Measurements from ENCODE around the gene DDX3X.
"Not testable (repeated sequence)": the region's sequence is repeated elsewhere in the genome, so short reads cannot be mapped to it uniquely, and the experiment has no call there.

DDX3X gene

GRCh38 chrX:41389311-41389888, 55.4 kb downstream of the DDX3X start:
- no peaks in the 10 kb centered on the region for H3K27me3 Mint-ChIP-seq

GRCh38 chrX:41390576-41390975, 56.6 kb downstream of the DDX3X start:
- DNase-seq; H3K27ac Mint-ChIP-seq; H3K27me3 Mint-ChIP-seq; H3K9me3 Mint-ChIP-seq; ATAC-seq (replicated peaks); H3K4me3 Mint-ChIP-seq; H3K4me1 Mint-ChIP-seq (ENCODE audit: low read depth in 2 of 2); H3K36me3 Mint-ChIP-seq (ENCODE audit: insufficient read depth): not testable (repeated sequence)

More at GRCh38 chrX:41389311-41389888, 55.4 kb downstream of the DDX3X start:
- no peaks in the 10 kb centered on the region for H3K9me3 Mint-ChIP-seq
- H3K27ac Mint-ChIP-seq: peak overlapping the region in 1 of 2 donors; percentile 57
- peaks cover 0 to 3% of the 10 kb centered on the region in 2 donors for H3K4me1 Mint-ChIP-seq (ENCODE audit: low read depth in 2 of 2)
- ATAC-seq (replicated peaks) (no peak), DNase-seq (no peak)
- H3K36me3 Mint-ChIP-seq (ENCODE audit: insufficient read depth): no peaks in the 10 kb centered on the region
- no peak overlapping the region for H3K4me3 Mint-ChIP-seq

DNA sequence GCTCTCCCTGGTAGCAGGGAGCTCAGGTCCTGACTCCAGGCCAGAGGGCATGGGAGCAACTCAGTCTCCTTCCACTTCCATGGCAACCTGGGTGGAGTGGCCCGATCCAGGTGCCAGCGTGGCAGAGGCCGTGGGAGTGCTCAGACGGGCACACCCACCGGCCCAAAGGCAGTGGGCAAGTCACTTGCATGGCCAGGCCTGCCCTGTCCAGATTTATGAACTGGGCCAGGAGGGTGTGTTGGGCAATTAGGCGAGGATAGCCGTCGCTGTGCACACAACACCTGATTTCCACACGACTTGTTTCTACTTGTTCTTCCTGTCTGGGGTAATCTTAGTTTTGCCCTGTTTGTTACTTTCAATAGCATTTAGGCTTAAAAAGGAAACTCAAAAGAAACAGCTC, 57.6 kb downstream of the DDX3X start:
- Mint-ChIP-seq H3K4me1 (ENCODE audit: low read depth in 2 of 2) (peaks cover 0 to 3% of the 10 kb centered on the region in 2 donors), H3K4me3 (no peak overlapping the region), H3K36me3 (ENCODE audit: insufficient read depth) (no peaks in the 10 kb centered on the region), H3K27ac (no peak overlapping the region), H3K27me3 (no peaks in the 10 kb centered on the region), H3K9me3 (no peaks in the 10 kb centered on the region)
- DNase-seq (no peak), ATAC-seq (replicated peaks) (no peak)

DNA sequence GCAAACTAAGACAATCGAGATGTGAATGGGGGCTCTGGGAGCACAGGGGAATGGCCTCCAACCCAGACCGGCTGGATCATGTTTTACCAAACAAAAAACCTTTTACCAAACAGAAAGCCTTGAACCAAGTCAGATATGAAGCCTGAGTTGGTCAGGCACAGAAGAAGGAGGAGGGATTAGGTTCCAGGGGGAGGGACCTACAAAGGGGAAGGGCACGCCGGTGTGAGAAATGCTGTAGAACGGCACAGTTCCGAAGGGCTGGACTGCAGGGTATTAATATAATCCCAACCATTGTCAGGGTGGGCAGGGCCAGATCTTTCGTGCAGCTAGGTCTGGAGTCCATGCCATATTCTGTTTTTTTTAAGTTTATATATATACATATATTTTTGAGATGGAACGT, 60.3 kb downstream of the DDX3X start:
- peaks cover 0 to under 1% of the 10 kb centered on the region in 2 donors for H3K4me1 Mint-ChIP-seq (ENCODE audit: low read depth in 2 of 2)
- ATAC-seq (replicated peaks) (no peak), DNase-seq (no peak)
- no peaks in the 10 kb centered on the region for H3K9me3 Mint-ChIP-seq
- no peak overlapping the region for H3K27ac Mint-ChIP-seq
- no peaks in the 10 kb centered on the region for H3K27me3 Mint-ChIP-seq
- no peaks in the 10 kb centered on the region for H3K36me3 Mint-ChIP-seq (ENCODE audit: insufficient read depth)
- H3K4me3 Mint-ChIP-seq: no peak overlapping the region

- Mint-ChIP-seq H3K27me3 (no peaks in the 10 kb centered on the region), H3K4me3 (no peak overlapping the region), H3K27ac (no peak overlapping the region), H3K36me3 (ENCODE audit: insufficient read depth) (no peaks in the 10 kb centered on the region), H3K9me3 (no peaks in the 10 kb centered on the region), H3K4me1 (ENCODE audit: low read depth in 2 of 2) (no peaks in the 10 kb centered on the region)
- DNase-seq (no peak), ATAC-seq (replicated peaks) (no peak)
Measured at GRCh38 chrX:41397219-41397618, 63.3 kb downstream of the DDX3X start.

GRCh38 chrX:41397768-41398167, 63.8 kb downstream of the DDX3X start:
- H3K4me1 Mint-ChIP-seq (ENCODE audit: low read depth in 2 of 2): no peaks in the 10 kb centered on the region
- H3K4me3 Mint-ChIP-seq: no peak overlapping the region
- H3K36me3 Mint-ChIP-seq (ENCODE audit: insufficient read depth): no peaks in the 10 kb centered on the region
- H3K9me3 Mint-ChIP-seq: no peaks in the 10 kb centered on the region
- no peak overlapping the region for H3K27ac Mint-ChIP-seq
- H3K27me3 Mint-ChIP-seq: no peaks in the 10 kb centered on the region
- no peak for DNase-seq
- ATAC-seq (replicated peaks): no peak

- DNase-seq; H3K9me3 Mint-ChIP-seq; H3K36me3 Mint-ChIP-seq (ENCODE audit: insufficient read depth); ATAC-seq (replicated peaks); H3K4me1 Mint-ChIP-seq (ENCODE audit: low read depth in 2 of 2); H3K27me3 Mint-ChIP-seq; H3K27ac Mint-ChIP-seq; H3K4me3 Mint-ChIP-seq: not testable (repeated sequence)
Measured at GRCh38 chrX:41402556-41402955, 68.6 kb downstream of the DDX3X start.

- Mint-ChIP-seq H3K27ac (no peak overlapping the region), H3K4me1 (ENCODE audit: low read depth in 2 of 2) (no peaks in the 10 kb centered on the region)
- no peak for DNase-seq
Measured at GRCh38 chrX:41405551-41405950, 71.6 kb downstream of the DDX3X start.

DNA sequence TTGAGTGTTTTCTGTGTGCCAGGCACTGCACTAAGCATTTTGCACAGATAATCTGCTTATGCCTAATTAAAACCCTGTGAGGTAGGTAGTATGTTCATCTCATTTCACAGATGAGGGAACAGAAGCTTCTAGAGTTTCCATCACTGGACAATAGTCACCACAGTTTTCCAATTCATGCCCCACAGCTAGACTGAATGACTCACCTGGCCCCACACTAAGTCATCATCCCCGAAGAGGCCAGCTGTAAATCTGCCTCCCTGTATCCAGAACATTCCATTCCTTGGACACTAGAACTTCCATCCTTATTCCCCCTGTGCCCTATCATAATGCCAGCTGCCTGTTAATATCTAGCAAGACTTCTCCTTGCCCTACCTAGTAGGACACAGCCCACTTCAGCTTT, 72.2 kb downstream of the DDX3X start:
- Mint-ChIP-seq H3K4me3 (no peak overlapping the region), H3K4me1 (ENCODE audit: low read depth in 2 of 2) (no peaks in the 10 kb centered on the region), H3K27me3 (no peaks in the 10 kb centered on the region), H3K36me3 (ENCODE audit: insufficient read depth) (no peaks in the 10 kb centered on the region), H3K27ac (no peak overlapping the region), H3K9me3 (no peaks in the 10 kb centered on the region)
- DNase-seq (no peak), ATAC-seq (replicated peaks) (no peak)

More at GRCh38 chrX:41405551-41405950, 71.6 kb downstream of the DDX3X start:
- no peaks in the 10 kb centered on the region for H3K27me3 Mint-ChIP-seq
- no peaks in the 10 kb centered on the region for H3K36me3 Mint-ChIP-seq (ENCODE audit: insufficient read depth)
- no peaks in the 10 kb centered on the region for H3K9me3 Mint-ChIP-seq
- no peak overlapping the region for H3K4me3 Mint-ChIP-seq
- no peak for ATAC-seq (replicated peaks)

GRCh38 chrX:41407816-41408215, 73.9 kb downstream of the DDX3X start:
- H3K27me3 Mint-ChIP-seq: no peaks in the 10 kb centered on the region
- H3K27ac Mint-ChIP-seq: no peak overlapping the region
- no peak overlapping the region for H3K4me3 Mint-ChIP-seq
- no peaks in the 10 kb centered on the region for H3K36me3 Mint-ChIP-seq (ENCODE audit: insufficient read depth)
- H3K9me3 Mint-ChIP-seq: no peaks in the 10 kb centered on the region
- H3K4me1 Mint-ChIP-seq (ENCODE audit: low read depth in 2 of 2): no peaks in the 10 kb centered on the region
- ATAC-seq (replicated peaks): no peak
- no peak for DNase-seq

DNA sequence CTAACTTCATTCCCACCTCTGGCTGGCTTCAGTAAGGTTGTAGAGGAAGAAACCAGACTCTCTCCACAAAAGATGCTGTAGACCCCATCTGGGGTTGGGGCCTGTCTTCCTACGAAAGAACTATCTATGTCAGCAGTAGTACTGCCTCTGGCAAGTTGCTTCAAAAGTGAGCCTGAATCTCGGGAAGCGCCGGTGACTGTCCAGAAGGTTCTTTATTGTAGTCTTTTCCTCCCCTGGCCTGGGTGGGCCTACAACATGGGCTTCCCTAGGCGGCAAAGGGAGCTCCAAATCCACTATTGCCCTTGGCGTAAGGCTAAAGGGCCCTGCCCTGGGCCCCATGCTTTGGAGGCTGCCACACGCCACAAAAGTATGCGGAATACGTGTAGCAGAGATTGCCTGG, 74.6 kb downstream of the DDX3X start:
- ATAC-seq (replicated peaks) (no peak), DNase-seq (no peak)
- H3K4me3 Mint-ChIP-seq: no peak overlapping the region
- H3K27me3 Mint-ChIP-seq: no peaks in the 10 kb centered on the region
- no peak overlapping the region for H3K27ac Mint-ChIP-seq
- H3K4me1 Mint-ChIP-seq (ENCODE audit: low read depth in 2 of 2): no peaks in the 10 kb centered on the region
- H3K9me3 Mint-ChIP-seq: no peaks in the 10 kb centered on the region
- no peaks in the 10 kb centered on the region for H3K36me3 Mint-ChIP-seq (ENCODE audit: insufficient read depth)

GRCh38 chrX:41409006-41409405, 75.0 kb downstream of the DDX3X start:
- Mint-ChIP-seq H3K27me3 (no peaks in the 10 kb centered on the region), H3K9me3 (no peaks in the 10 kb centered on the region), H3K36me3 (ENCODE audit: insufficient read depth) (no peaks in the 10 kb centered on the region), H3K27ac (no peak overlapping the region), H3K4me3 (no peak overlapping the region), H3K4me1 (ENCODE audit: low read depth in 2 of 2) (no peaks in the 10 kb centered on the region)
- no peak for DNase-seq
- no peak for ATAC-seq (replicated peaks)

GRCh38 chrX:41411222-41411621, 77.3 kb downstream of the DDX3X start:
- not testable (repeated sequence) for H3K27me3 Mint-ChIP-seq; H3K27ac Mint-ChIP-seq; ATAC-seq (replicated peaks); H3K36me3 Mint-ChIP-seq (ENCODE audit: insufficient read depth); DNase-seq; H3K9me3 Mint-ChIP-seq; H3K4me1 Mint-ChIP-seq (ENCODE audit: low read depth in 2 of 2); H3K4me3 Mint-ChIP-seq

GRCh38 chrX:41412261-41413081, 78.5 kb downstream of the DDX3X start:
- H3K27ac Mint-ChIP-seq: no peak overlapping the region
- no peaks in the 10 kb centered on the region for H3K36me3 Mint-ChIP-seq (ENCODE audit: insufficient read depth)
- no peaks in the 10 kb centered on the region for H3K4me1 Mint-ChIP-seq (ENCODE audit: low read depth in 2 of 2)
- DNase-seq (no peak), ATAC-seq (replicated peaks) (no peak)
- H3K27me3 Mint-ChIP-seq: no peaks in the 10 kb centered on the region
- H3K9me3 Mint-ChIP-seq: no peaks in the 10 kb centered on the region
- no peak overlapping the region for H3K4me3 Mint-ChIP-seq
